GM12878 (cell line): ENCODE data around the gene N4BP2. TPM values are rescaled to one million over a fixed set of nuclear protein-coding genes. Genes with fewer than 3 reads are reported as not detected.

Experiments
- ASH2L ChIP-seq: fragments of 300-600, 200-600 bp; sonication (generic); IDR thresholded peaks from 2 replicates; pipeline ENCODE4 v1.6.1; 2017; ENCODE audit warnings: low read depth, mild to moderate bottlenecking, borderline replicate concordance
- ATF3 ChIP-seq: IDR thresholded peaks from 2 replicates; pipeline ENCODE4 v1.6.1; 2011; ENCODE audit warnings: low read depth, mild to moderate bottlenecking, low read length, moderate library complexity, borderline replicate concordance; ENCODE audit errors: extremely low read depth
- BRCA1 ChIP-seq: IDR thresholded peaks from 2 replicates; pipeline ENCODE4 v1.6.1; 2011; ENCODE audit warnings: low read depth, low read length, improper control_type of control experiment
- CBFB ChIP-seq: IDR thresholded peaks from 2 replicates; pipeline ENCODE4 v1.6.1; 2016; ENCODE audit warnings: antibody characterized with exemption, low read depth
- ELK1 ChIP-seq: IDR thresholded peaks from 2 replicates; pipeline ENCODE4 v1.6.1; 2012; ENCODE audit warnings: low read depth, low read length, improper control_type of control experiment
- KAT2A ChIP-seq: conservative IDR thresholded peaks from 2 replicates; pipeline ENCODE4 v1.6.1; 2011; ENCODE audit warnings: low read depth, low read length; ENCODE audit not compliant: control insufficient read depth
- KLF5 ChIP-seq: fragments of 450-650 bp; IDR thresholded peaks from 2 replicates; pipeline ENCODE4 v1.6.1; 2014; ENCODE audit warnings: mild to moderate bottlenecking; ENCODE audit not compliant: partially characterized antibody
- MEF2B ChIP-seq: fragments of 450-650 bp; IDR thresholded peaks from 2 replicates; pipeline ENCODE4 v1.6.1; 2018; ENCODE audit warnings: mild to moderate bottlenecking, moderate library complexity; ENCODE audit not compliant: partially characterized antibody, poor library complexity, severe bottlenecking
- MYB ChIP-seq: fragments of 150-350 bp; IDR thresholded peaks from 2 replicates; pipeline ENCODE4 v1.6.1; 2014; ENCODE audit warnings: mild to moderate bottlenecking, low read depth, low read length, borderline replicate concordance
- NR2C2 ChIP-seq: IDR thresholded peaks from 2 replicates; pipeline ENCODE4 v1.6.1; 2011; ENCODE audit warnings: borderline replicate concordance, low read depth; ENCODE audit not compliant: control insufficient read depth, insufficient read length
- PAX5 ChIP-seq: IDR thresholded peaks from 2 replicates; pipeline ENCODE4 v1.6.1; 2011; ENCODE audit warnings: low read depth, low read length, borderline replicate concordance
- POLR2A ChIP-seq: IDR thresholded peaks from 2 replicates; pipeline ENCODE4 v1.6.1; 2011; ENCODE audit warnings: low read depth, mild to moderate bottlenecking, low read length
- POLR2AphosphoS5 ChIP-seq: IDR thresholded peaks from 2 replicates; pipeline ENCODE4 v1.6.1; 2011; ENCODE audit warnings: mild to moderate bottlenecking, low read length, inconsistent platforms
- SMC3 ChIP-seq: IDR thresholded peaks from 2 replicates; pipeline ENCODE4 v1.6.1; 2011; ENCODE audit warnings: low read length, improper control_type of control experiment, borderline replicate concordance
- SP1 ChIP-seq: IDR thresholded peaks from one replicate; pipeline ENCODE4 v1.6.1; 2011; ENCODE audit warnings: low read depth, low read length
- SPI1 ChIP-seq: IDR thresholded peaks from 2 replicates; pipeline ENCODE4 v1.6.1; 2011; ENCODE audit warnings: low read depth, mild to moderate bottlenecking, low read length, moderate library complexity, borderline replicate concordance; ENCODE audit not compliant: insufficient read depth
- SREBF1 ChIP-seq: IDR thresholded peaks from 2 replicates; pipeline ENCODE4 v1.6.1; 2012; ENCODE audit warnings: mild to moderate bottlenecking, low read length
- SREBF2 ChIP-seq: IDR thresholded peaks from 2 replicates; pipeline ENCODE4 v1.6.1; 2012; ENCODE audit warnings: mild to moderate bottlenecking, low read length
- TAF1 ChIP-seq: IDR thresholded peaks from 2 replicates; pipeline ENCODE4 v1.6.1; 2011; ENCODE audit warnings: mild to moderate bottlenecking, low read depth, low read length, borderline replicate concordance
- ZBED1 ChIP-seq: IDR thresholded peaks from 2 replicates; pipeline ENCODE4 v1.6.1; 2016; ENCODE audit warnings: borderline replicate concordance
- ZBTB33 ChIP-seq: fragments of 450-650 bp; IDR thresholded peaks from 2 replicates; pipeline ENCODE4 v1.6.1; 2017; ENCODE audit warnings: mild to moderate bottlenecking
- ZNF24 ChIP-seq: fragments of 450-650 bp; IDR thresholded peaks from 2 replicates; pipeline ENCODE4 v1.6.1; 2017; ENCODE audit warnings: antibody characterized with exemption, mild to moderate bottlenecking
- ZNF592 ChIP-seq: fragments of 450-650 bp; IDR thresholded peaks from 2 replicates; pipeline ENCODE4 v1.6.1; 2017; ENCODE audit warnings: mild to moderate bottlenecking, moderate library complexity
- polyA plus RNA-seq, 11 experiments: library from polyadenylated mRNA; depleted of rRNA in 4 of 11; unstranded in 6 of 11; stranded (reverse) in 5 of 11; fragments of >200 nt; fragmentation: Nextera tagmentation in 4 of 11; fragmentation: Illumina TruSeq in 1 of 11; extraction: Ambion mirVana in 4 of 11; extraction: Trizol in 1 of 11; gene quantifications; 1 replicate in 1 of 11; 2 replicates in 10 of 11; pipeline versions ENCODE4 v1.2.1 to v1.2.3, GENCODE V29; 2011 to 2016; ENCODE audit warnings: inconsistent platforms in 2 of 11, missing spikeins in 2 of 11, low read depth in 1 of 11
- total RNA-seq, 4 experiments: library from RNA; depleted of rRNA in 3 of 4; stranded (reverse); fragments of >200 nt in 3 of 4; fragmentation: Illumina TruSeq in 1 of 4; extraction: Trizol in 1 of 4; gene quantifications; 2 replicates each; pipeline versions ENCODE4 v1.2.1 to v1.2.3, GENCODE V29; 2013 to 2021

N4BP2 gene
- total and polyA plus RNA-seq, 10 of the 15 experiments (the other 5 are each of a cell fraction or from before 2014, with no cell fraction given) = 2.3 to 18.7 (median 10.0) TPM

- TF ChIP-seq ZNF592 (no peak), KAT2A (no peak), SREBF1 (no peak), POLR2AphosphoS5 (peak; percentile 94), ZNF24 (no peak), MEF2B (no peak), ELK1 (no peak), ZBTB33 (no peak), SPI1 (no peak), SP1 (no peak), PAX5 (no peak; the same call in 1 of the 2 replicates), BRCA1 (no peak), ASH2L (no peak), SREBF2 (no peak), ATF3 (no peak), SMC3 (0 out of 2 replicates have a peak, but pooled peaks have one; percentile 10), ZBED1 (no peak), CBFB (no peak; the same call in 1 of the 2 replicates), MYB (no peak), POLR2A (peak; percentile 70; the same call in 1 of the 2 replicates), NR2C2 (no peak), KLF5 (no peak), TAF1 (0 out of 2 replicates have a peak, but pooled peaks have one; percentile 43)
Observed at GRCh38 chr4:40197879-40198689, 141.4 kb downstream of the N4BP2 start (continued).
